H9 (cell line): ENCODE data around the gene PDE4C. TPM values are rescaled to one million over a fixed set of nuclear protein-coding genes. Genes with fewer than 3 reads are reported as not detected.

ENCODE experiments used
- DNase-seq: peaks from one replicate; pipeline ENCODE4 v3.0.0-alpha.2; 2017
- H2AFZ ChIP-seq: one replicate; pipeline ENCODE4 v1.6.1; 2013; ENCODE audit warnings: mild to moderate bottlenecking, low read length, control low read depth, moderate library complexity
- H2AK5ac ChIP-seq: 2 replicates; pipeline ENCODE4 v1.6.1; 2013; ENCODE audit warnings: low read length, control low read depth, mixed read lengths; ENCODE audit not compliant: insufficient read length
- H2BK120ac ChIP-seq: one replicate; pipeline ENCODE4 v1.6.1; 2013; ENCODE audit warnings: low read depth, mild to moderate bottlenecking, low read length, control low read depth, inconsistent platforms; ENCODE audit not compliant: poor library complexity, severe bottlenecking
- H2BK12ac ChIP-seq: 2 replicates; pipeline ENCODE4 v1.6.1; 2013; ENCODE audit warnings: low read length, control low read depth, mixed read lengths, low read depth; ENCODE audit not compliant: insufficient read length
- H2BK15ac ChIP-seq: 2 replicates; pipeline ENCODE4 v1.6.1; 2013; ENCODE audit warnings: low read depth, low read length, control low read depth
- H2BK20ac ChIP-seq: one replicate; pipeline ENCODE4 v1.6.1; 2013; ENCODE audit warnings: low read depth, mild to moderate bottlenecking, low read length, control low read depth, inconsistent platforms; ENCODE audit not compliant: poor library complexity, severe bottlenecking
- H2BK5ac ChIP-seq: 2 replicates; pipeline ENCODE4 v1.6.1; 2013; ENCODE audit warnings: low read length, control low read depth, mixed read lengths; ENCODE audit not compliant: insufficient read length
- H3K14ac ChIP-seq: 2 replicates; pipeline ENCODE4 v1.6.1; 2013; ENCODE audit warnings: low read length, control low read depth; ENCODE audit not compliant: insufficient read depth
- H3K18ac ChIP-seq: 2 replicates; pipeline ENCODE4 v1.6.1; 2013; ENCODE audit warnings: low read depth, mild to moderate bottlenecking, mixed read lengths, low read length, control low read depth; ENCODE audit not compliant: insufficient read length
- H3K23ac ChIP-seq: 2 replicates; pipeline ENCODE4 v1.6.1; 2013; ENCODE audit warnings: low read length, control low read depth, mixed read lengths, low read depth; ENCODE audit not compliant: insufficient read length
- H3K23me2 ChIP-seq: 2 replicates; pipeline ENCODE4 v1.6.1; 2013; ENCODE audit warnings: low read depth, mild to moderate bottlenecking, mixed read lengths, low read length, control low read depth; ENCODE audit not compliant: insufficient read length, poor library complexity, severe bottlenecking
- H3K27ac ChIP-seq: 2 replicates; pipeline ENCODE4 v1.5.1; 2013; ENCODE audit warnings: low read length, control low read depth, mixed read lengths, low read depth; ENCODE audit not compliant: insufficient read length
- H3K27me3 ChIP-seq: 2 replicates; pipeline ENCODE4 v1.6.1; 2013; ENCODE audit warnings: low read length, control low read depth, inconsistent platforms; ENCODE audit not compliant: insufficient read depth
- H3K4ac ChIP-seq: 2 replicates; pipeline ENCODE4 v1.6.1; 2013; ENCODE audit warnings: low read depth, mild to moderate bottlenecking, control low read depth, inconsistent platforms, low read length, moderate library complexity
- H3K4me1 ChIP-seq: 2 replicates; pipeline ENCODE4 v1.6.1; 2013; ENCODE audit warnings: low read length, control low read depth, inconsistent platforms; ENCODE audit not compliant: insufficient read depth
- H3K4me2 ChIP-seq: 2 replicates; pipeline ENCODE4 v1.6.1; 2013; ENCODE audit warnings: low read length, control low read depth, mixed read lengths; ENCODE audit not compliant: insufficient read length, insufficient read depth
- H3K56ac ChIP-seq: 2 replicates; pipeline ENCODE4 v1.6.1; 2013; ENCODE audit warnings: low read depth, mild to moderate bottlenecking, mixed read lengths, low read length, control low read depth; ENCODE audit not compliant: insufficient read length
- H3K79me1 ChIP-seq: 2 replicates; pipeline ENCODE4 v1.6.1; 2013; ENCODE audit warnings: low read depth, mild to moderate bottlenecking, moderate library complexity, low read length, control low read depth, inconsistent platforms; ENCODE audit not compliant: insufficient read depth, poor library complexity, severe bottlenecking
- H3K79me2 ChIP-seq: 2 replicates; pipeline ENCODE4 v1.6.1; 2013; ENCODE audit warnings: low read length, control low read depth, inconsistent platforms; ENCODE audit not compliant: insufficient read depth
- H3K9ac ChIP-seq: 2 replicates; pipeline ENCODE4 v1.6.1; 2013; ENCODE audit warnings: low read length, control low read depth, mixed read lengths; ENCODE audit not compliant: insufficient read length; ENCODE audit errors: extremely low read depth
- H3K9me3 ChIP-seq: one replicate; pipeline ENCODE4 v1.6.1; 2013; ENCODE audit warnings: low read depth, low read length, inconsistent platforms; ENCODE audit not compliant: control insufficient read depth
- H3T11ph ChIP-seq: one replicate; pipeline ENCODE4 v1.6.1; 2013; ENCODE audit warnings: mild to moderate bottlenecking, low read length, control low read depth, inconsistent platforms
- H4K20me1 ChIP-seq: one replicate; pipeline ENCODE4 v1.6.1; 2013; ENCODE audit not compliant: control insufficient read depth, insufficient read length, insufficient read depth
- H4K5ac ChIP-seq: 2 replicates; pipeline ENCODE4 v1.6.1; 2013; ENCODE audit warnings: low read depth, mild to moderate bottlenecking, mixed read lengths, low read length, control low read depth; ENCODE audit not compliant: insufficient read length
- H4K8ac ChIP-seq: replicated peaks from 2 replicates; pipeline ENCODE4 v1.6.1; 2013; ENCODE audit warnings: low read length, control low read depth, mixed read lengths, low read depth; ENCODE audit not compliant: insufficient read length
- H4K91ac ChIP-seq: 2 replicates; pipeline ENCODE4 v1.6.1; 2013; ENCODE audit warnings: low read depth, mild to moderate bottlenecking, moderate library complexity, mixed read lengths, low read length, control low read depth; ENCODE audit not compliant: insufficient read length
- H3K27ac Mint-ChIP-seq, 3 experiments: 2 replicates in 2 of 3; 3 replicates in 1 of 3; pipeline ENCODE4 v1.8.0; 2020 to 2021; ENCODE audit warnings: mixed read lengths in 3 of 3, mild to moderate bottlenecking in 1 of 3, moderate library complexity in 1 of 3
- H3K27me3 Mint-ChIP-seq: 2 replicates; pipeline ENCODE4 v1.8.0; 2021; ENCODE audit warnings: low read depth, mild to moderate bottlenecking, moderate library complexity, mixed read lengths
- H3K36me3 Mint-ChIP-seq, 3 experiments: 2 replicates in 2 of 3; 3 replicates in 1 of 3; pipeline ENCODE4 v1.8.0; 2020 to 2021; ENCODE audit warnings: low read depth in 3 of 3, mixed read lengths in 3 of 3; ENCODE audit not compliant: insufficient read depth in 1 of 3
- H3K4me1 Mint-ChIP-seq, 2 experiments: 2 replicates each; pipeline ENCODE4 v1.8.0; 2020; ENCODE audit warnings: mixed read lengths in 2 of 2
- H3K4me3 Mint-ChIP-seq, 2 experiments: 2 replicates in 1 of 2; 3 replicates in 1 of 2; pipeline ENCODE4 v1.8.0; 2020 to 2021; ENCODE audit warnings: mild to moderate bottlenecking in 2 of 2, mixed read lengths in 2 of 2, moderate library complexity in 1 of 2
- H3K9me3 Mint-ChIP-seq, 2 experiments: 2 replicates in 1 of 2; 3 replicates in 1 of 2; pipeline ENCODE4 v1.8.0; 2020; ENCODE audit warnings: mild to moderate bottlenecking in 2 of 2, mixed read lengths in 2 of 2, moderate library complexity in 1 of 2
- WGBS: extraction: QIAGEN DNeasy Blood & Tissue Kit; methylation state at CpG from one replicate; pipeline ENCODE4 v1.1.7; 2013; ENCODE audit warnings: missing lambda C conversion rate, low lambda C conversion rate, mixed read lengths; ENCODE audit not compliant: insufficient read length; ENCODE audit errors: extremely low coverage; 5-methylcytosine and 5-hydroxymethylcytosine counted together
- total RNA-seq: library from RNA; stranded (reverse); gene quantifications from 2 replicates; pipeline ENCODE4 v1.2.1, GENCODE V29; 2021
- TF ChIP-seq, protein P1 (sequence below): fragments of 200-600 bp; sonication (generic); conservative IDR thresholded peaks from 3 replicates; pipeline ENCODE4 v1.8.0; 2021; ENCODE audit warnings: antibody characterized with exemption, mild to moderate bottlenecking

The PDE4C gene
- total RNA-seq, 1 experiment from 2014 or later: 1.8 TPM

GRCh38 chr19:18194181-18194530 lies 32.1 kb downstream of the PDE4C start:
- Histone ChIP-seq H3K79me1 (peaks cover 6% of the 10 kb centered on the region), H3K14ac (no peak overlapping the region; the same call in 1 of the 2 replicates), H3K56ac (no peak overlapping the region), H2BK120ac (no peak overlapping the region), H2BK20ac (no peak overlapping the region), H2BK5ac (no peak overlapping the region), H3K27me3 (no peaks in the 10 kb centered on the region), H3K79me2 (peaks cover 2% of the 10 kb centered on the region; the same call in 1 of the 2 replicates), H4K91ac (no peak overlapping the region), H3K4ac (no peak overlapping the region), H3K4me1 (no peaks in the 10 kb centered on the region; the same call in 1 of the 2 replicates), H2AK5ac (no peak overlapping the region), H4K20me1 (no peaks in the 10 kb centered on the region), H3K23ac (no peak overlapping the region), H4K8ac (no peak overlapping the region), H3K23me2 (peaks cover 8% of the 10 kb centered on the region), H2BK12ac (no peak overlapping the region), H3T11ph (no peak overlapping the region), H2BK15ac (no peak overlapping the region), H4K5ac (no peak overlapping the region), H3K27ac (no peak overlapping the region), H3K9ac (peak overlapping the region; percentile 5), H2AFZ (no peak overlapping the region), H3K18ac (no peak overlapping the region), H3K4me2 (peak overlapping the region; percentile 87), H3K9me3 (no peaks in the 10 kb centered on the region)
- Mint-ChIP-seq H3K9me3 (no peaks in the 10 kb centered on the region; a peak in 1 of 5 replicates), H3K4me3 (peak overlapping the region; percentile 84 to 90), H3K27ac (peak overlapping the region; percentile 37 to 81 (median 42); a peak in 2 of 7 replicates), H3K36me3 (peaks cover 14 to 30% (median 29%) of the 10 kb centered on the region in 3 experiments), H3K4me1 (peaks cover 17 to 20% of the 10 kb centered on the region in 2 experiments), H3K27me3 (no peaks in the 10 kb centered on the region; the same call in 1 of the 2 replicates)
- no CpG with 5 or more reads among the region's 12 CpGs for WGBS
- TF ChIP-seq, protein P1, sequence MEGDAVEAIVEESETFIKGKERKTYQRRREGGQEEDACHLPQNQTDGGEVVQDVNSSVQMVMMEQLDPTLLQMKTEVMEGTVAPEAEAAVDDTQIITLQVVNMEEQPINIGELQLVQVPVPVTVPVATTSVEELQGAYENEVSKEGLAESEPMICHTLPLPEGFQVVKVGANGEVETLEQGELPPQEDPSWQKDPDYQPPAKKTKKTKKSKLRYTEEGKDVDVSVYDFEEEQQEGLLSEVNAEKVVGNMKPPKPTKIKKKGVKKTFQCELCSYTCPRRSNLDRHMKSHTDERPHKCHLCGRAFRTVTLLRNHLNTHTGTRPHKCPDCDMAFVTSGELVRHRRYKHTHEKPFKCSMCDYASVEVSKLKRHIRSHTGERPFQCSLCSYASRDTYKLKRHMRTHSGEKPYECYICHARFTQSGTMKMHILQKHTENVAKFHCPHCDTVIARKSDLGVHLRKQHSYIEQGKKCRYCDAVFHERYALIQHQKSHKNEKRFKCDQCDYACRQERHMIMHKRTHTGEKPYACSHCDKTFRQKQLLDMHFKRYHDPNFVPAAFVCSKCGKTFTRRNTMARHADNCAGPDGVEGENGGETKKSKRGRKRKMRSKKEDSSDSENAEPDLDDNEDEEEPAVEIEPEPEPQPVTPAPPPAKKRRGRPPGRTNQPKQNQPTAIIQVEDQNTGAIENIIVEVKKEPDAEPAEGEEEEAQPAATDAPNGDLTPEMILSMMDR: no peak
- DNase-seq: no peak
